CD14-positive monocyte (primary cell): Measurements from ENCODE around the gene TUBE1. TPM values are rescaled to one million over a fixed set of nuclear protein-coding genes. Genes with fewer than 3 reads are reported as not detected.

ENCODE experiments used
- DNase-seq, 3 donors: peaks; one replicate each; pipeline ENCODE4 v3.0.0-alpha.2; 2011 to 2022
- H2AFZ ChIP-seq: 2 replicates; pipeline ENCODE4 v1.6.0; 2012; ENCODE audit warnings: mild to moderate bottlenecking, low read depth, low read length, inconsistent platforms; ENCODE audit not compliant: insufficient read depth, poor library complexity, severe bottlenecking
- H3K27ac ChIP-seq, 2 donors: 1 replicate in 1 of 2; 2 replicates in 1 of 2; pipeline ENCODE4 v1.5.1; 2012 to 2013; ENCODE audit warnings: low read length in 2 of 2, control low read depth in 1 of 2, inconsistent platforms in 1 of 2, low read depth in 1 of 2, mild to moderate bottlenecking in 1 of 2
- H3K27me3 ChIP-seq, 2 donors: one replicate each; pipeline versions ENCODE4 v1.6.0 to v1.6.1; 2011 to 2013; ENCODE audit warnings: low read length in 2 of 2; ENCODE audit not compliant: control insufficient read depth in 2 of 2, insufficient read depth in 2 of 2
- H3K36me3 ChIP-seq, 2 donors: replicated peaks in 1 of 2; 1 replicate in 1 of 2; 2 replicates in 1 of 2; pipeline versions ENCODE4 v1.5.1 to v1.6.1; 2012 to 2013; ENCODE audit warnings: low read length in 2 of 2, control low read depth in 1 of 2, inconsistent platforms in 1 of 2, mild to moderate bottlenecking in 1 of 2; ENCODE audit not compliant: insufficient read depth in 2 of 2, control insufficient read depth in 1 of 2
- H3K4me1 ChIP-seq, 2 donors: 1 replicate in 1 of 2; 2 replicates in 1 of 2; pipeline versions ENCODE4 v1.5.1 to v1.6.1; 2012 to 2013; ENCODE audit warnings: low read length in 2 of 2, control low read depth in 1 of 2, inconsistent platforms in 1 of 2, mild to moderate bottlenecking in 1 of 2, moderate library complexity in 1 of 2; ENCODE audit not compliant: insufficient read depth in 2 of 2, control insufficient read depth in 1 of 2
- H3K4me2 ChIP-seq: replicated peaks from 2 replicates; pipeline ENCODE3; 2012; ENCODE audit warnings: low read length, moderate library complexity, mild to moderate bottlenecking; ENCODE audit not compliant: poor library complexity, severe bottlenecking; ENCODE audit errors: extremely low read depth
- H3K4me3 ChIP-seq, 3 experiments: fragments of 200-600 bp in 1 of 3; sonication (generic) in 1 of 3; replicated peaks in 1 of 3; 1 replicate in 2 of 3; 2 replicates in 1 of 3; pipeline ENCODE4 v1.5.1; 2011 to 2013; ENCODE audit warnings: low read length in 3 of 3, mild to moderate bottlenecking in 3 of 3, control low read depth in 2 of 3, low read depth in 2 of 3, inconsistent platforms in 1 of 3, moderate library complexity in 1 of 3
- H3K79me2 ChIP-seq: 2 replicates; pipeline ENCODE4 v1.6.0; 2012; ENCODE audit warnings: mild to moderate bottlenecking, control low read depth, inconsistent platforms, low read length, moderate library complexity; ENCODE audit not compliant: insufficient read depth
- H3K9ac ChIP-seq: 2 replicates; pipeline ENCODE4 v1.6.0; 2017; ENCODE audit warnings: low read length, mild to moderate bottlenecking; ENCODE audit not compliant: insufficient read depth, poor library complexity, severe bottlenecking
- H3K9me3 ChIP-seq, 2 donors: replicated peaks in 1 of 2; 1 replicate in 1 of 2; 2 replicates in 1 of 2; pipeline versions ENCODE4 v1.5.1 to v1.6.1; 2012 to 2013; ENCODE audit warnings: low read length in 2 of 2, control low read depth in 1 of 2; ENCODE audit not compliant: control insufficient read depth in 1 of 2, insufficient read depth in 1 of 2
- H4K20me1 ChIP-seq: 2 replicates; pipeline ENCODE4 v1.6.0; 2012; ENCODE audit warnings: mild to moderate bottlenecking, low read length, control low read depth, moderate library complexity; ENCODE audit not compliant: insufficient read depth
- H3K27ac Mint-ChIP-seq, 7 donors: one replicate each; pipeline ENCODE4 v1.8.0; 2020; ENCODE audit warnings: mild to moderate bottlenecking in 7 of 7, mixed read lengths in 7 of 7, moderate library complexity in 6 of 7, inconsistent platforms in 2 of 7
- H3K27me3 Mint-ChIP-seq, 3 donors: one replicate each; pipeline ENCODE4 v1.8.0; 2021 to 2022; ENCODE audit warnings: low read depth in 3 of 3, mild to moderate bottlenecking in 3 of 3, mixed read lengths in 3 of 3, moderate library complexity in 3 of 3, inconsistent platforms in 1 of 3
- H3K36me3 Mint-ChIP-seq, 2 donors: one replicate each; pipeline ENCODE4 v1.8.0; 2020; ENCODE audit warnings: mixed read lengths in 2 of 2, inconsistent platforms in 1 of 2, mild to moderate bottlenecking in 1 of 2
- H3K4me1 Mint-ChIP-seq: one replicate; pipeline ENCODE4 v1.8.0; 2020; ENCODE audit warnings: mild to moderate bottlenecking, mixed read lengths
- H3K4me3 Mint-ChIP-seq, 2 donors: one replicate each; pipeline ENCODE4 v1.8.0; 2020; ENCODE audit warnings: mild to moderate bottlenecking in 2 of 2, mixed read lengths in 2 of 2, moderate library complexity in 1 of 2
- H3K9me3 Mint-ChIP-seq, 7 donors: one replicate each; pipeline ENCODE4 v1.8.0; 2020 to 2022; ENCODE audit warnings: mixed read lengths in 7 of 7, mild to moderate bottlenecking in 6 of 7, moderate library complexity in 6 of 7, inconsistent platforms in 2 of 7
- CTCF ChIP-seq: fragments of 200-600 bp; IDR thresholded peaks from one replicate; pipeline ENCODE4 v1.8.0; 2022; ENCODE audit warnings: antibody characterized with exemption, mild to moderate bottlenecking
- WGBS: methylation state at CpG from one replicate; pipeline ENCODE4 v1.1.5; 2013; ENCODE audit warnings: missing lambda C conversion rate; ENCODE audit not compliant: insufficient coverage; 5-methylcytosine and 5-hydroxymethylcytosine counted together
- intact Hi-C, 2 donors: fragments of 100-400 bp; cut with micrococcal nuclease; formaldehyde crosslinking; loops; one replicate each; pipeline versions ENCODE4 v1.15.0 to v1.15.1; 2023
- polyA plus RNA-seq, 3 donors: library from polyadenylated mRNA; depleted of rRNA in 1 of 3; unstranded in 2 of 3; stranded (reverse) in 1 of 3; fragments of 300-500 nt in 2 of 3; fragments of >200 nt in 1 of 3; fragmentation: Illumina TruSeq in 2 of 3; gene quantifications; 1 replicate in 2 of 3; 2 replicates in 1 of 3; pipeline ENCODE4 v1.2.3, GENCODE V29; 2012 to 2021

Gene TUBE1
- polyA plus RNA-seq, 3 donors, result 2.1 to 4.6 (median 2.7) TPM

DNA sequence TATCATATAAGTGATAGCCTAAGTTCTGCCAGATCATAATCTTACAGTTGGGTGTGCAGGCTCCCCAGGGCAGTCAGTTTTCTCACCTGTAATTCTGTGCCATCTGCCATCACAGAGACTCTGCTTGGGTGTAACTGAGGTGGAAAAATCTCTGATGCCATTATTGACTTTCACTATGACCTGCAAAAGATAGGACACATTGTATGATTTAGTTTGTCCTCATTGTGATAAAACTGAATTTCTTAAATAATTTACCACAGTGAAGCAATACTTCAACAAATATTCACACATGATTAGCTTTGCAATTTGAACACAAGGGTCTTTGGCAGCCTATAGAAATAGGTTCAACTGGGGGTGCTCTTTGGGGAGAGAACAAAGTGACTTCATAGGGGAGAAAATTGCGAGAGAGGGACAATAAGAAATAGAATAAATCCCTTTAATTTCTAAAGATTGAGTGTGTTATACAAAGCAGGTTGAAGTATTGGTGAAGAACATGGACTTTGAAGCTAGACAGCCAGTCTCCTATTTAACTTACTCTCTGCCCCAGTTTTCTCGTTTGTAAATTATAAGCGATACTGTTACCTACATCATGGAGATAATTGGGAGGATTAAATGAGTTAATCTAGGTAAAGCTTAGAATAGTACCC lies 27.4 kb upstream of the TUBE1 start:
- H3K27me3 Mint-ChIP-seq, result peaks cover 0 to 4% (median 0%) of the 10 kb centered on the region in 3 donors
- Histone ChIP-seq H4K20me1 (no peaks in the 10 kb centered on the region), H3K36me3 (no peaks in the 10 kb centered on the region), H3K4me3 (no peak overlapping the region), H3K27me3 (no peaks in the 10 kb centered on the region), H3K9me3 (no peaks in the 10 kb centered on the region), H3K9ac (no peak overlapping the region), H3K4me1 (no peaks in the 10 kb centered on the region), H3K79me2 (no peaks in the 10 kb centered on the region), H3K4me2 (no peak overlapping the region), H3K27ac (no peak overlapping the region), H2AFZ (no peak overlapping the region)
- H3K9me3 Mint-ChIP-seq, result no peaks in the 10 kb centered on the region
- no peak overlapping the region for H3K4me3 Mint-ChIP-seq
- H3K4me1 Mint-ChIP-seq, result peaks cover 8% of the 10 kb centered on the region
- intact Hi-C loops, result no loop called here
- WGBS, result no CpG with 5 or more reads among the region's 3 CpGs
- no peaks in the 10 kb centered on the region for H3K36me3 Mint-ChIP-seq
- TF ChIP-seq CTCF, result no peak
- no peak for DNase-seq
- H3K27ac Mint-ChIP-seq, result no peak overlapping the region

GRCh38 chr6:112113918-112114317 lies 26.6 kb upstream of the TUBE1 start:
- Mint-ChIP-seq H3K27ac (no peak overlapping the region), H3K27me3 (peaks cover 0 to 4% (median 0%) of the 10 kb centered on the region in 3 donors), H3K4me3 (no peak overlapping the region), H3K4me1 (peaks cover 8% of the 10 kb centered on the region), H3K9me3 (no peaks in the 10 kb centered on the region), H3K36me3 (no peaks in the 10 kb centered on the region)
- no peak overlapping the region for H3K4me2 ChIP-seq
- no peaks in the 10 kb centered on the region for H3K79me2 ChIP-seq
- DNase-seq, result no peak
- no peaks in the 10 kb centered on the region for H4K20me1 ChIP-seq
- no peaks in the 10 kb centered on the region for H3K4me1 ChIP-seq
- H3K4me3 ChIP-seq, result no peak overlapping the region
- intact Hi-C loops, result no loop called here
- no peaks in the 10 kb centered on the region for H3K27me3 ChIP-seq
- no peak overlapping the region for H3K9ac ChIP-seq
- no peak overlapping the region for H3K27ac ChIP-seq
- TF ChIP-seq CTCF, result no peak
- no peak overlapping the region for H2AFZ ChIP-seq
- no peaks in the 10 kb centered on the region for H3K9me3 ChIP-seq
- no peaks in the 10 kb centered on the region for H3K36me3 ChIP-seq
